Stomach smooth muscle (tissue), 2 donors: ENCODE measurements around the gene TTC39A.

ENCODE experiments used
- H3K27ac ChIP-seq: one replicate; pipeline ENCODE4 v1.7.0; 2013; ENCODE audit warnings: mild to moderate bottlenecking, low read length, inconsistent platforms
- H3K27me3 ChIP-seq, 2 donors: one replicate each; pipeline ENCODE4 v1.7.0; 2013; ENCODE audit warnings: low read length in 2 of 2; ENCODE audit not compliant: insufficient read depth in 2 of 2, control insufficient read depth in 1 of 2
- H3K36me3 ChIP-seq, 2 donors: one replicate each; pipeline ENCODE4 v1.7.0; 2013; ENCODE audit warnings: low read length in 2 of 2; ENCODE audit not compliant: control insufficient read depth in 2 of 2, insufficient read depth in 2 of 2
- H3K4me1 ChIP-seq: one replicate; pipeline ENCODE4 v1.7.0; 2013; ENCODE audit warnings: low read length; ENCODE audit not compliant: control insufficient read depth, insufficient read depth
- H3K4me3 ChIP-seq, 2 donors: one replicate each; pipeline ENCODE4 v1.7.0; 2013; ENCODE audit warnings: low read length in 2 of 2
- H3K9ac ChIP-seq, 2 donors: one replicate each; pipeline ENCODE4 v1.7.0; 2013; ENCODE audit warnings: low read length in 2 of 2, mild to moderate bottlenecking in 1 of 2
- H3K9me3 ChIP-seq, 2 donors: one replicate each; pipeline ENCODE4 v1.7.0; 2013; ENCODE audit warnings: low read length in 2 of 2; ENCODE audit not compliant: control insufficient read depth in 2 of 2
- donor health status: healthy.
- donor health status: Pancreatic carcinoma.

Gene TTC39A

DNA sequence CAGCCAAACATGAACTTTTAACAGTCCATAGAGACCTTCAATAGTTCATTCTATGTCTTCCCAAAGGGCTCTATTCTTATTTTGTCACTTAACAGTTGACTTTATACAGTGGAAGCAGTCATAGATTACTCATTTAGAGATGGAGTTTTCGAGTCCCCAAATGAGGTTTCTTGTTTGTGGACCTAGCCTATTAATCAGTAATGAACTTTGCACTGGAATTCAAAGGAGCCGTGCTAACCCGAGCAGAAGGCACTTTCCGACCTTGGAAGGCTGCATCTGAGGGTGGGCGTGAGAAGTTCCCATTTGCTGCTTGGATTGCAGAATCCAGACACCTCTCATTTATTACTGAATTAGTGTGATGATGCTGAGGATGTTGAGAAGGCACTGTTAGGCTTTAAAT is 46.4 kb downstream of the TTC39A start:
- peaks cover 0 to 3% of the 10 kb centered on the region in 2 donors for H3K36me3 ChIP-seq
- H3K4me1 ChIP-seq = no peaks in the 10 kb centered on the region
- H3K4me3 ChIP-seq = no peak overlapping the region
- H3K9me3 ChIP-seq = no peaks in the 10 kb centered on the region
- H3K27ac ChIP-seq = no peak overlapping the region
- H3K9ac ChIP-seq = no peak overlapping the region
- no peaks in the 10 kb centered on the region for H3K27me3 ChIP-seq

GRCh38 chr1:51282605-51283004 is 47.8 kb downstream of the TTC39A start:
- Histone ChIP-seq H3K27ac (no peak overlapping the region), H3K36me3 (no peaks in the 10 kb centered on the region)

DNA sequence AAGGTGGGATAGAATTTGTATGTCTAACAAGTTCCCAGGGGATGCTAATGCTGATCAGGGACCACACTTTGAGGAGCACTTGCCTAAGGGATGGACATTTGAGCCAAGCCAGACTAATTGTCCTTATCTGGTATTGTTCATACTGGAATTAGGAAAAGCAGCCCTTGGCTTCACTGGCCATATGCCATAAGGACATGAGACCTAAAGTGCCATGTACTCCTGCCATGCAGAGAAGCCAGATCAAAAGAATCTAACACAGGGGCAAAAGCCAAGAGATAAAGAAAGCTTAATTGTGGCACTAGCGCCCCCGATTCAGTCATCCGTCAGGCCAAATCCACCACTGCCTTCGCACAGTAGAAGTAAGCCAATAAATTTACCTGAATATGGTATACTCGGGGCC is 48.6 kb downstream of the TTC39A start:
- H3K9me3 ChIP-seq = no peaks in the 10 kb centered on the region

More at GRCh38 chr1:51282605-51283004, 47.8 kb downstream of the TTC39A start:
- Histone ChIP-seq H3K4me1 (no peaks in the 10 kb centered on the region), H3K4me3 (no peak overlapping the region), H3K9me3 (no peaks in the 10 kb centered on the region), H3K27me3 (no peaks in the 10 kb centered on the region), H3K9ac (no peak overlapping the region)

GRCh38 chr1:51280321-51280978 is 49.9 kb downstream of the TTC39A start:
- H3K4me3 ChIP-seq = no peak overlapping the region
- H3K9ac ChIP-seq = no peak overlapping the region
- H3K4me1 ChIP-seq = no peaks in the 10 kb centered on the region
- H3K36me3 ChIP-seq = no peaks in the 10 kb centered on the region
- no peaks in the 10 kb centered on the region for H3K27me3 ChIP-seq
- no peaks in the 10 kb centered on the region for H3K9me3 ChIP-seq
- H3K27ac ChIP-seq = no peak overlapping the region

More for the DNA sequence above, 48.6 kb downstream of the TTC39A start:
- H3K4me1 ChIP-seq = no peaks in the 10 kb centered on the region
- H3K36me3 ChIP-seq = no peaks in the 10 kb centered on the region
- no peak overlapping the region for H3K27ac ChIP-seq
- no peak overlapping the region for H3K4me3 ChIP-seq
- H3K27me3 ChIP-seq = no peaks in the 10 kb centered on the region
- no peak overlapping the region for H3K9ac ChIP-seq

- H3K4me3 ChIP-seq = no peak overlapping the region
- H3K9me3 ChIP-seq = no peaks in the 10 kb centered on the region
- H3K27ac ChIP-seq = no peak overlapping the region
- peaks cover 0 to 4% of the 10 kb centered on the region in 2 donors for H3K36me3 ChIP-seq
- no peaks in the 10 kb centered on the region for H3K4me1 ChIP-seq
- no peaks in the 10 kb centered on the region for H3K27me3 ChIP-seq
- H3K9ac ChIP-seq = no peak overlapping the region
These were observed 54.1 kb downstream of the TTC39A start for GRCh38 chr1:51276286-51276685.

DNA sequence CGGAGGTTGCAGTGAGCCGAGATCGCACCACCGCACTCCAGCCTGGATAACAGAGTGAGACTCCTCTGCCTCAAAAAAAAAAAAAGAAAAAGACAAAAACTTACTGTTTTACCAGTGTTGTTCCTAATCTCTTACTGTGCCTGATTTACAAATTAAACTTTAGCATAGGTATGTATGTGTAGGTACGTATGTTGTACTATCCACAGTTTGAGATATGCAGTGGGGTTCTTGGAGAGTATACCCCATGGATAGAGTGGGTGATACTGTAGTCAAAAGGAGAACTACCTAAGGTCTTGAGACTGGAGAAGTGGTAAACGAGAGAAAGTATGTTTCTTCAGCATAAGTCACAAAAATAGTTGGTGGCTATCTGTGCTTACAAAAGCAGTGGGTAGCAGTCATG is 55.7 kb downstream of the TTC39A start:
- H3K27ac ChIP-seq = no peak overlapping the region
- peaks cover 8 to 11% of the 10 kb centered on the region in 2 donors for H3K36me3 ChIP-seq
- H3K27me3 ChIP-seq = no peaks in the 10 kb centered on the region

GRCh38 chr1:51272916-51273315 is 57.4 kb downstream of the TTC39A start:
- peaks cover 9% of the 10 kb centered on the region for H3K4me1 ChIP-seq
- H3K36me3 ChIP-seq = peaks cover 8 to 11% of the 10 kb centered on the region in 2 donors

More for the DNA sequence above, 55.7 kb downstream of the TTC39A start:
- Histone ChIP-seq H3K9ac (no peak overlapping the region), H3K4me3 (no peak overlapping the region), H3K9me3 (no peaks in the 10 kb centered on the region), H3K4me1 (no peaks in the 10 kb centered on the region)

GRCh38 chr1:51270751-51271150 is 59.6 kb downstream of the TTC39A start:
- no peak overlapping the region for H3K27ac ChIP-seq

More at GRCh38 chr1:51272916-51273315, 57.4 kb downstream of the TTC39A start:
- Histone ChIP-seq H3K27me3 (no peaks in the 10 kb centered on the region), H3K9me3 (no peaks in the 10 kb centered on the region), H3K9ac (no peak overlapping the region), H3K27ac (no peak overlapping the region), H3K4me3 (no peak overlapping the region)

GRCh38 chr1:51268634-51269033 is 61.7 kb downstream of the TTC39A start:
- H3K27ac ChIP-seq = no peak overlapping the region
- no peaks in the 10 kb centered on the region for H3K27me3 ChIP-seq
- no peak overlapping the region for H3K9ac ChIP-seq
- no peaks in the 10 kb centered on the region for H3K9me3 ChIP-seq
- H3K4me3 ChIP-seq = no peak overlapping the region
- peaks cover 4 to 11% of the 10 kb centered on the region in 2 donors for H3K36me3 ChIP-seq
- H3K4me1 ChIP-seq = peaks cover 12% of the 10 kb centered on the region

More at GRCh38 chr1:51270751-51271150, 59.6 kb downstream of the TTC39A start:
- H3K9me3 ChIP-seq = no peaks in the 10 kb centered on the region
- peaks cover 8 to 11% of the 10 kb centered on the region in 2 donors for H3K36me3 ChIP-seq
- H3K4me3 ChIP-seq = no peak overlapping the region
- peaks cover 9% of the 10 kb centered on the region for H3K4me1 ChIP-seq
- no peak overlapping the region for H3K9ac ChIP-seq
- H3K27me3 ChIP-seq = no peaks in the 10 kb centered on the region

GRCh38 chr1:51266791-51267190 is 63.6 kb downstream of the TTC39A start:
- no peak overlapping the region for H3K4me3 ChIP-seq
- peaks cover 19% of the 10 kb centered on the region for H3K4me1 ChIP-seq
- no peaks in the 10 kb centered on the region for H3K9me3 ChIP-seq
- H3K27ac ChIP-seq = no peak overlapping the region
- H3K9ac ChIP-seq = no peak overlapping the region
- H3K36me3 ChIP-seq = peaks cover 4 to 11% of the 10 kb centered on the region in 2 donors
- no peaks in the 10 kb centered on the region for H3K27me3 ChIP-seq

DNA sequence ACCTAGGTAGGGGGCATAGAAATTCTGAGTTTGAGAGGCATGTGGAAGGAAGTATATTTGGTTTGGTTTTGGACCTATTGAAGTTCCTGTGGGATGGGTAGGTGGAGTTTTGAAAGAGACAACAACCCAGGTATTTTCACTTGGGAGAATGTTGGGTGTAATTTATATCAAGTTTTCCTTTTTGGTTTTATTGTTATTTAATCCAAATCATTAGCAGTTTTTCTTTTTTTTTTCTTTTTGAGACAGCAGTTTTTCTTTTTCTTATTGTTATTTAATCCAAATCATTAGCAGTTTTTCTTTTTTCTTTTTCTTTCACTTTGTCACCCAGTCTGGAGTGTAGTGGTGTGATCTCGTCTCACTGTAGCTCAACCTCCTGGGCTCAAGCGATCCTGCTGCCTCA is 64.2 kb downstream of the TTC39A start:
- Histone ChIP-seq H3K9me3 (no peaks in the 10 kb centered on the region), H3K27me3 (no peaks in the 10 kb centered on the region), H3K27ac (no peak overlapping the region), H3K4me1 (peaks cover 19% of the 10 kb centered on the region), H3K4me3 (no peak overlapping the region), H3K9ac (no peak overlapping the region), H3K36me3 (peaks cover 3 to 10% of the 10 kb centered on the region in 2 donors)
